Renal cortical epithelial cell (primary cell): ENCODE results near the gene CSF1. TPM values are rescaled to one million over a fixed set of nuclear protein-coding genes. Genes with fewer than 3 reads are reported as not detected.
A peak's percentile ranks its signal among the peaks of the same experiment; 100 is the strongest.
"Not testable (repeated sequence)": the region's sequence is repeated elsewhere in the genome, so short reads cannot be mapped to it uniquely, and the experiment has no call there.

Experiments used
- DNase-seq: peaks from one replicate; pipeline ENCODE4 v3.0.0-alpha.2; 2011; ENCODE audit warnings: low read depth
- total RNA-seq: library from RNA; depleted of rRNA; stranded (reverse); fragments of >200 nt; gene quantifications from 2 replicates; pipeline ENCODE4 v1.2.3, GENCODE V29; 2014

CSF1 gene
- 39.2 and 51.3 TPM in 2 replicates for total RNA-seq

GRCh38 chr1:109910123-109910962 is at the start of gene CSF1:
Gene CSF1, plus strand, starts transcription at chr1:109910849. Its CDS starts 175 bp downstream, at chr1:109911024.
- peak; percentile 63 for DNase-seq

GRCh38 chr1:109861616-109862015 is 49.0 kb upstream of the CSF1 start:
- not testable (repeated sequence) for DNase-seq

- no peak for DNase-seq
Observed at GRCh38 chr1:109863667-109864046, 47.0 kb upstream of the CSF1 start.

GRCh38 chr1:109864047-109864822 is 46.4 kb upstream of the CSF1 start:
- no peak for DNase-seq

- DNase-seq: peak; percentile 88
Observed at GRCh38 chr1:109864930-109865612, 45.6 kb upstream of the CSF1 start.

- DNase-seq: no peak
Observed at GRCh38 chr1:109866071-109866470, 44.6 kb upstream of the CSF1 start.

- DNase-seq: peak; percentile 97
Observed at GRCh38 chr1:109873278-109874175, 37.1 kb upstream of the CSF1 start.

GRCh38 chr1:109874445-109874844 is 36.2 kb upstream of the CSF1 start:
- DNase-seq: no peak

GRCh38 chr1:109875874-109876273 is 34.8 kb upstream of the CSF1 start:
- DNase-seq: no peak

- DNase-seq: peak; percentile 57
Observed at GRCh38 chr1:109876617-109877316, 33.9 kb upstream of the CSF1 start.

- DNase-seq: peak; percentile 96
Observed at GRCh38 chr1:109877317-109877771, 33.3 kb upstream of the CSF1 start.

- no peak for DNase-seq
Observed at GRCh38 chr1:109877776-109878175, 32.9 kb upstream of the CSF1 start.

- DNase-seq: no peak
Observed at GRCh38 chr1:109878531-109879104, 32.0 kb upstream of the CSF1 start.

- DNase-seq: not testable (repeated sequence)
Observed at GRCh38 chr1:109879371-109879770, 31.3 kb upstream of the CSF1 start.

GRCh38 chr1:109879881-109880525 is 30.6 kb upstream of the CSF1 start:
- no peak for DNase-seq

GRCh38 chr1:109880971-109881894 is 29.4 kb upstream of the CSF1 start:
- DNase-seq: no peak

- no peak for DNase-seq
Observed at GRCh38 chr1:109881906-109882287, 28.8 kb upstream of the CSF1 start.
